GM12891 (cell line): ENCODE data around the gene B3GLCT.

Experiments used
- PAX5 ChIP-seq: IDR thresholded peaks from 2 replicates; pipeline ENCODE4 v1.6.1; 2011; ENCODE audit warnings: low read length, moderate library complexity, mild to moderate bottlenecking; ENCODE audit not compliant: insufficient read depth, severe bottlenecking
- POLR2A ChIP-seq: IDR thresholded peaks from 2 replicates; pipeline ENCODE4 v1.6.1; 2011; ENCODE audit warnings: low read depth, low read length, control low read depth
- POLR2AphosphoS5 ChIP-seq: IDR thresholded peaks from 2 replicates; pipeline ENCODE4 v1.6.1; 2011; ENCODE audit warnings: low read depth, low read length, control low read depth
- SPI1 ChIP-seq: IDR thresholded peaks from 2 replicates; pipeline ENCODE4 v1.6.1; 2011; ENCODE audit warnings: low read depth, low read length, control low read depth
- TAF1 ChIP-seq: IDR thresholded peaks from 2 replicates; pipeline ENCODE4 v1.6.1; 2011; ENCODE audit warnings: low read depth, low read length, control low read depth

DNA sequence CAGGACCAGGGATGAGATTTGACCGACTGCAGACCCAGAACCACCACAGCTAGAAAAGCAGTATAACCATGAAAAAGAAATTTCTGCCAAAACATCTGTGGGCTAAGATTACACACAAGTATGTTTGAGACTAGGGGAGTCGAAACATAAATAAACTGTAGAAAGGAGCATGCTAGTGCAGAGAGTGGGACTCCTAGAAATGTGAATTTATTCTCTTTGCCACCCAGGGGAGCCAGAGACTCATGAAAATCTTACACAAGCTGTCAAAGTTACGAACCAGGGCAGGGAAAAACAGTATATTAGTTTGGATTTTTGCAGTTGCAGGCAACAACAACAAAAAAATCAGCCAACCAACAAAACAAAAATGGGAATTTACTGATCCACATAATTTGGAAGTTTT lies 25.8 kb upstream of the B3GLCT start:
- no peak for TF ChIP-seq POLR2A
- no peak for TF ChIP-seq TAF1
- no peak for TF ChIP-seq PAX5
- no peak for TF ChIP-seq POLR2AphosphoS5
- TF ChIP-seq SPI1: no peak
